ENCODE measurements around the gene MAGED1.
A peak's percentile ranks its signal among the peaks of the same experiment; 100 is the strongest.

Gene MAGED1, protein sequence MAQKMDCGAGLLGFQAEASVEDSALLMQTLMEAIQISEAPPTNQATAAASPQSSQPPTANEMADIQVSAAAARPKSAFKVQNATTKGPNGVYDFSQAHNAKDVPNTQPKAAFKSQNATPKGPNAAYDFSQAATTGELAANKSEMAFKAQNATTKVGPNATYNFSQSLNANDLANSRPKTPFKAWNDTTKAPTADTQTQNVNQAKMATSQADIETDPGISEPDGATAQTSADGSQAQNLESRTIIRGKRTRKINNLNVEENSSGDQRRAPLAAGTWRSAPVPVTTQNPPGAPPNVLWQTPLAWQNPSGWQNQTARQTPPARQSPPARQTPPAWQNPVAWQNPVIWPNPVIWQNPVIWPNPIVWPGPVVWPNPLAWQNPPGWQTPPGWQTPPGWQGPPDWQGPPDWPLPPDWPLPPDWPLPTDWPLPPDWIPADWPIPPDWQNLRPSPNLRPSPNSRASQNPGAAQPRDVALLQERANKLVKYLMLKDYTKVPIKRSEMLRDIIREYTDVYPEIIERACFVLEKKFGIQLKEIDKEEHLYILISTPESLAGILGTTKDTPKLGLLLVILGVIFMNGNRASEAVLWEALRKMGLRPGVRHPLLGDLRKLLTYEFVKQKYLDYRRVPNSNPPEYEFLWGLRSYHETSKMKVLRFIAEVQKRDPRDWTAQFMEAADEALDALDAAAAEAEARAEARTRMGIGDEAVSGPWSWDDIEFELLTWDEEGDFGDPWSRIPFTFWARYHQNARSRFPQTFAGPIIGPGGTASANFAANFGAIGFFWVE

DNA sequence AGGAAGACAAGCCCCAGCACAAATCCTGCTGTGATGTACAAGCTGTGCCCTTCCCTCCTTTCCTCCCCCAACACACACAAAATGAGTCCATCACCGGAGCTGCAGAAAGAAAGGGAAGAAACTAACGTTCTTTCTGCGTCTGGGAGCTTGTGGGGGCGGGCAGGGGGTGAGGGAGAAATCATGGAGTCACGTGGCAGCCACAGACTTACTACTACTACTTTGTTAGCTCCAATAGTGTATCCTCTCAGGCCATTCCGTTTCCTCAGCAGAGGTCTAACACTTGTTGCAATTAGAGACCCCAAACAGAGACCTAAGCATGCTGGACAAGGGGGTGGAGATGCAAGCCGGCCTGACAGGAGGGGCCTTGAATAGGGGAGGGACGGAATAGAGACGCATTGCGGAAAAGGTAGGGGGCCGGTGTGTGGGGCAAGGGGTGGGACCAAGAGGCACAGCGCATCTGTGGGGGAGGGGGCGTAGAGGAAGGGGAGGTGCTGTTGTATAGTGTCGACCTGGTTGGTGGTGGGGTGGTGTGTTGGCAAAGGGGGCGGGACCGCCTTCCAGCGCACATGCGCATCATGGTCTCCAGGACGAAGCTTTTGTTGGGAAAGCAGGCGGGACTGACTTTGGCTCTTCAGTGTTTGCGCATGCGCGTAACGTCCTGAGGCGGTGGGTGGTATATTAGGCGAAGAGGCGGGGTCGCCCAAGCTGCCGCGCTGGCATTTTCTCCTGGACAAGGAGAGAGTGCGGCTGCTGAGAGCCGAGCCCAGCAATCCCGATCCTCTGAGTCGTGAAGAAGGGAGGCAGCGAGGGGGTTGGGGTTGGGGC, at the start of gene MAGED1:
Gene MAGED1 (plus strand): TSS at position 703 of the 825 bp plus-strand sequence. CDS start 682 bp downstream, outside the sequence.
- DNase-seq, result peak; percentile 84

DNA sequence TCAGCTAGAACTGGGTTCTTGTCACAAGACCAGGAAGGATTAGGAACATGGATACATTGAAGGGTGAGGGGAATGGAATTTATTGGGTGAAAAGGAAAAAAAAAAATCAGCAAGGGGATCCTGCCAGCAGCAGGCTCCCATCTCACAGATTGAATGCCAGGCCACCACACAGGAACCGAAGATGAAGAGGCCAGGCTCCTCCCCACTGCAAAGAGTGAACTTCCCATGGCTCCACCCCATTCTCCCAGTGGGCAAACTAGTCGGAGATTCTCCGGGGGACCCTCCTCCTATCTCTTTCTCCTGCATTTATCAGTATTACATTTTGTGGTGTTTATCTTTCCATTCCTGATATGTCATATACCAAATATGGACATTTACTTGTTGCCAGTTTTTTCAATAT, 46.0 kb upstream of the MAGED1 start:
- DNase-seq, result no peak

DNA sequence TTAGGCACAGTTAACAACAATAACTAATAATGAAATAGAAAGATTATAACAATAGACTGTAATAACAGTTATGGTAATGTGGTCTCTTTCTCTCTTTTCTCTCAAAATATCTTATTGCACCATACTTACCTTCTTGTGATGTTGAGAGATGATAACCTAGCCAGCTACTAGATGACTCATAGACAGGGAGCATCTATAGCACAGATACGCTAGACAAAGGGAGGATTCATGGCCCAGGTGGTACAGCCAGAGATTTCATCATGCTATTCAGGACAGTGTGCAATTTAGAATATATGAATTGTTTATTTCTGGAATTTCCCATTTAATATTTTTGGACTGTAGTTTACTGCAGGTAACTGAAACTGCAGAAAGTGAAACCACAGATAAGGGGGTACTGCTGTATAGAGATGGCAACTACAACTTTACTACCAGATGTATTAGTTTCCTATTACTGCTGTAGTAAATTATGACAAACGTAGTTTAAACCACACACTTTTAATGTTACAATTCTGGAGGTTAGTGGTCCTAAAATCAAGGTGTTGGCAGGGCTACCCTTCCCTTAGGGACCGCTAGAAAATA, 41.8 kb upstream of the MAGED1 start:
- DNase-seq, result no peak

DNA sequence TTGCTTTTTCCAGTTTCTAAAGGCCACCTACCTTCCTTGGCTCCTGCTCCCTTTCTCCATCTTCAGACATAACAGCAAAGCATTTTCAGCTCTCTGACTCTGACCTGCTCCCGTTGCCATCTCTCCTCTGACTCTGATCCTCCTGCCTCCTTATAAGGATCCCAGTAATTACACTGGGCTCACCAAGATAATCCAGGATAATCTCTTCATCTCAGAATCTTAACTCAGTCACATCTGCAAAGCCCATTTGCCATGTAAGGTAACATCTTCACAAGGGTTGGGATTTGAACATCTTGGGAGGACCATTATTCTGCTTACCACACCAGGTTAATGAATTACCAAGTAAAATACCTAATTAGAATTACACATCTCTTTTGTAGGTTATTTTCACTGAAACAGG, 41.3 kb upstream of the MAGED1 start:
- DNase-seq, result no peak

DNA sequence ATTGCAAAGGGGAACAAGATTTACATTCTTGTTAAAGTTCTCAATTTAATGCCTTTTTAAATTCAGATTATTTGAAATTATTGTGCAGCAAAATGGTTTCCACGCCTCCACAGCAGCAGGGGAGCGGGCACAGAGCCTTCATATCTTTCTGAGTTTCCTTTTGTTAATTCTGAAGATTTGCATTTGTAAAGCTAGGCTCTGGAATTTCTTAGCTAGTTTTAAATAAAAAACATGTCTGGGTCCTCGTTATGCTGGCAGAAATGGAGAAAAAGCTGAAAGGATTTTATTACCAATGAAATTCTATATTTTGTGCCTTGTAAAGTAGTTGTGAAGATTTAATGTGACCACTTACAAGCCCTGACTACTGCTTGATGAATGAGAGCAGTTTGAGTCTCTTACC, 40.8 kb upstream of the MAGED1 start:
- no peak for DNase-seq

DNA sequence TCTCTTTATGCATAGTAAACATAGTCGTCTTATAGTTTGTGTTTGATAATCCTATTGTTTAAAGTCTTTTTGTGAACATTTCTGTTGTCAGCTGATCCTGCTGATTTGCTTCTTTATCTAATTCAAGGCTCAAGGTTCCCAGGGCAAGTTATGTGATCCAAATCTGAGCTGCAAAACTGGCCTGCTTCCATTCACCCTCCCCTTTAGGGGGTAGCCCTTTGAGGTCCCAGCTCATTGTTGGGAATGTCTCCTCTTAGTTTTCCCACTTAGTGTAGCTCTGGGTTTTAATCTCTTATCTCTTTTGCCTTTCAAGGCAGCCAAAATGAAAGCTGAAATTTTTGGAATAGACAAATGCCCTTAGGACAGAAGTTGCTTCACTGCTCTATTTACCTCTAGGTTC, 40.2 kb upstream of the MAGED1 start:
- DNase-seq, result no peak

DNA sequence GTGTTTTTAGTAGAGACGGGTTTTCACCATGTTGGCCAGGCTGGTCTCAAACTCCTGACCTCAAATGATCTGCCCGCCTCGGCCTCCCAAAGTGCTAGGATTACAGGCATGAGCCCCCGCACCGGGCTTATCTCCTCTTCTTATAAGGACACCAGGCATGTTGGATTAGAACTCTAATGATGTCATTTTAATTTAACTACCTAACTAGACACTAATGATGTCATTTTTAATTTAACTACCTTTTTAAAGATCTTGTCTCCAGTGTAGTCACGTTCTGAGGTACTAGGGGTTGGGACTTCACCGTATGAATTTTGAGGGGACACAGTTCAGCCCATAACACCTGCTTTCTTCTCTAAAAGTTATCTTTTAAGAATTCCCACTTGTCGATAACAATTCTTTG, 37.7 kb upstream of the MAGED1 start:
- DNase-seq, result no peak

DNA sequence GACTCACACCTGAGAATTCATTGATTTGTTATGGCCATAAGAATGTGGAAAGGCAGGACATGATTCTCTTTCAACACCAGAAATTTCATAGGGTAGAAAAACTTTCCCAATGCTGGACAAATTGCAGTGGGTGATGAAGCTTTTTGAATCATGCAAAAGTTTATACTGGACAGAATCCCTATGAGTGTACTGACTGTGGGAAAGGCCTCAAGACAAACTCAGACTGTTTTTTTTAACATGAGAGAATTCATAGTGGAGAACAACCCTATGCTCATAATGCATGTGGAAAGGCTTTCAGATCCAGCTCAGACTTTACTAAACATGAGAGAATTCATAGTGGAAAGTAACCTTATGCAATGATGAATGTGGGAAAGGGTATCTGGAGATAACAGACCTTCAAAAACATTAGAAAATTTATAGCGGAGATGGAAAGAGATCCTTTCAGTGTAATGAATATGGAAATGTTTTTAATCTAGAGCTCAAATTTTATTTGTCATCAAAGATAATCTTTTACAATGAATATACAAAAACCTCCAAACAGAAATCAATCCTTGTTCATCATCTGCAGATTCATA, 36.2 kb upstream of the MAGED1 start:
- no peak for DNase-seq

DNA sequence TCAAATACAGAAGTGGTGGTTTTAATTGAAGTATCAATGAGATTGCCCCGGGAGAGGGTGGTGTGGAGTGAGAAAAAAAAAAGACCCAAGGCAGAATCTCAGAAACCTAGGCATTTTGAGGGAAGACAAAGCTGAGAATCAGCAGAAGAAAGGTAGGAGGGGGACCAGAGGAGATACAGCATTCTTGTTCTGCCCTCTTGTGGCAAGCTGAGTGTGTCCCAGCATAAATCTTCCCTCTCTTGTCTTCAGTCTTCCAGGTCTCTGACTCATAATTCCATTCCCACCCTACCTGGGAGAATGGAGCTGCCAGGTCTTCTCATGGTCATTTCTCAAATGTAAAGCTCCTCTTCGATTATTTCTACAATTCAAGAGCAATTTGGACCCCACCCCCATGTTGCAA, 32.7 kb upstream of the MAGED1 start:
- DNase-seq, result no peak

DNA sequence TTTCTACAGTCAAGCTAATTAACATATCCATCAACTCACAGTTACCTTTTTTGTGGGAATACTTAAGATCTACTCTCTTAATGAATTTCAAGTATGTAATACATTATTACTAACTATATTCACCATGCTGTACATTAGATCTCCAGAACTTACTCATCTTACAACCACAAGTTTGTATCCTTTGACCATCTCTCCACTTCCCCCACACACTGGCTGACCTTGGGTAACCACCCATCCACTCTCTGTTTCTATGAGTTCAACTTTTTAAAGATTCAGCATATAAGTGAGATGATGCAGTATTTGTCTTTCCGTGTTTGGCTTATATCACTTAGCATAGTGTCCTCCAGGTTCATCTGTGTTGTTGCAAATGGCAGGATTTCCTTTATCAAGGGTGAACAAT, 30.5 kb upstream of the MAGED1 start:
- DNase-seq, result no peak

DNA sequence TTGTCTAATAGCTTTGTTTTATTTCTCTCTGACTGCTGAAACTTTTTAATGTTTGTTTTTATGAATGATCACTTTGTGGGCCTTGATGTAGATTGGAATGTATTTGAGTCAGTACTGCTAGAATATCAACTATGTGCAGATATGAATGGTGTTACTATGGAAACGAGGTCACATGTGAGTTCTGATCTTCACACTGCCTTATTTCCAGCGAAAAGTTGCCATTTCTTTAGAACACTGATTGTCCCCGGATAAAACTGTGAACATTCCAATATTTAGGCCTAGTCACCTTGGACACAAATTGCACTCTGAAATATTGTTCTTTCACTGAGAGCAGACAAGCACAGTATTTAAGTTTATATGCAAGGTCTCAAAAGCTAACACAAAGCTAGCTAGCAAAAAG, 27.2 kb upstream of the MAGED1 start:
- DNase-seq, result no peak

DNA sequence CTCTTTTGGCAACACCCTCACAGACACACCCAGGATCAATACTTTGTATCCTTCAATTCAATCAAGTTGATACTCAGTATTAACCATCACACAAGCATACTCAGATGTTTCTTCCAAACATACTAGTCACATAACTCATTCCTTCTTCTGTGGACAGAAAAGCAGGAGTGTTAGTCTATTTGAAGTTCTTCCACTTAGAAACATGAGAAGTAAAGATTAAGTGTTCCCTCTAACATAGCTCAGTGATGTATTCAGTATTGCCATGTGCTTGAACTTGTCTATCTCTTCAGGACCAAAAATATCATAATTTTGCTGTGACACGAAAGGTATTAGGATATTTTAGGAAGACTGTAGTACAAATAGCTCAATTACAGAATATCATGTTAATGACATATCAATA, 25.8 kb upstream of the MAGED1 start:
- DNase-seq, result no peak

DNA sequence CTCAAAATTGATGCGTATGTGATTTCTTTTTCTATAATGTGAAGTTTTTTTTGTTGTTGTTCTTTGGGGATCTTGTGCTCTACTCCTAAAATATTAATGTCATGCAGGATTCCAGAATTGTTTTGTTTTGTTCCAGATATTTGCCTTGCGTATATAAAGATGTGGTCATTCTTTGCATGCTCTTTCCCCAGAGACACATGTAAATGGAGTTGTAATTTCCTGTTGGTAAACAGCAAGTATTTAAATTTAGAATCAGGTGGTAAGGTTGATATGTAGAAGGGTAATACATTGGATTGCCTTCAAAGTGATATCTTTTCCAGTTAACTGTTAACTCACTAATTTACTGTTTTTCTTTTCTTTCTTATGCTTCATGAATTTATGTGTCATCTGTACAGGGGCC, 23.1 kb upstream of the MAGED1 start:
- no peak for DNase-seq

DNA sequence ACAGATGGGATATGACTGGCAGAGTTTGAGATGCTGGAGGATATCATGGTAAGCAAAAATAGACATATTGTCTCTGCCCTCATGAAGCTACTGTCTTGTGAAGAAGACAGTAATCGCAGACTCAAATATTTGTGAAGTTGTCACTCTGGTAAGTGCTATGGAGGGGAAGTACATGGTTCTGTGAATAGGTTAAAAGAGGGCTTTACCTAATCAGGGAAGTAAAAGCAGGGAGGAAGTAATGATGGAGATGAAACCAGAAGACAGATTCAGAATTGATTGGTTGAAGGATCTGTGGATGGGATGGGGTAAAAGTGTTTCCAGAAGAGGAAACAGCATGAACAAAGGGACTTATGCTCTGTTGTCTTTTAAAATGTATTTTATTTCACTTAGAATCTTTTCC, 19.3 kb upstream of the MAGED1 start:
- no peak for DNase-seq

DNA sequence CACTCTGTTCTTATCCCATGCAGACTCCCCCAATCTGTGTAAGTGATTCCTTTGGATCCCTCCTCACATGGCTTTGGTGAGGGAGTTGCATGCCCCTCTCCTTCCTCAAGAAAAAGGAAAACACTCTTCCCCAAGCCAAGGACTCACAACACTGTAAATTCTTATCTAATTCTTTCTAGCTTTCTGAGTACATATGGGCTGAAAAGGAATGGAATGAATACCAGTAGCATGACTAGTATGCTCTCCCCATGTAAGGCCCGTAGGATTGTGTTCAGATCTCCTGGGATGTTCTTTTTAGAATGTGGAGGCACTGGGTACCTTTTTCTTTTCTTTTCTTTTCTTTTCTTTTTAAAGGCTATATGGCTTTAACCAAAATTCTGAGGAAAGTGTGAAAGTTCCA, 17.0 kb upstream of the MAGED1 start:
- DNase-seq, result no peak

DNA sequence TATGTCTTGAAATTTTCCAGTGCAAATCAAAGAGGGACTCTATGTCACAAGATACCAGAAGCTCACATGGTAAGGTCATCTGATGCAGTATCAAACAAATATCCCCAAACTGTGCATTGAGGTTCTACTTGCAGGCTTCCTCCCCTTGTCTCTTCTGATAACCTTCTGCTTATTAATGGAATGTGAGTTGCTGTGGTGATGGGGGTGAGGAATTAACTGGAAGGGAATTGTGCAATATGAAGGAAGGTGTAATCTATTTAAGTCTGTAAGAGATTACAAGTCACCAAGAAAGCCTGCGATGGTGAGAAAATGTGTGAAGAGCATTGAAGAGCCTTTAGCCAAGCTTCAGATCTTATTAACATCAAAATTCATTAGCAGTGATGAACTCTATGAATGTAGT, 15.4 kb upstream of the MAGED1 start:
- no peak for DNase-seq

DNA sequence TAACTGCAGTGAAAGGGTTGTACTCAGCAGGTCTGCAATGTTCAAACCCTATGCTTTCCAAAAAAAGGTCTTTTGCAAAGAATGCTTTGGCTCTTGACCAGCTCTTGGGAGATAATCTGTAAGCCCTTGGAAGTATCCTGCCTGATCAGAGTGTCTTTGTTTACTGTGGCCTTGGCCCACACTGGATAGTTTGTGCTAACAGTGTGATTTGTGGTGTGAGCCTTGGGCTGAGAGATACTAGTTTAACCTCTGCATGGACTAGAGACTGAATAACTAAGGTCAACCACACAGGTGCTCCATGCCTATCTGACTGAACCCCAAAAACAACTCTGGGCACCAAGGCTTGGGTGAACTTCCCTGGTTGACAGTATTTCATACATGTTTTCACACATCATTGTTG, 3.6 kb upstream of the MAGED1 start:
- DNase-seq, result no peak

DNA sequence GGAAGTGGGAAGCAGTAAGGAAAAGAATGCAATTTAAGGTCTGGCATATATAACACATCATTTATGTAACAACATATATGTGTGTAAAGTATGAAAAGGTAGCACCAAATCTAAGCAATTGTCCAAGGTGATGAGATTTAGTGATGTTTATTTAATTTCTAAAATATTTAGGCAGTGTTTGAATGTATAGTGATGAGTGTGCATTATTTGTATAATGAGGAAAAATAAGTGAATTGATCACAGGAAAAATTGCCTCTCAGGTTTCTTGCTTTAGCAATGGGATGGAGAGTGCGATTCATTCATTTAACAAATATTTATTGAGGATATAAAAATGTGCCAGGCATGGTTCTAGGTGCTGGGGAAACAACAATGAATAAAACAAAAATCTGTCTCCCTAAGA, 2.2 kb upstream of the MAGED1 start:
- DNase-seq, result no peak

DNA sequence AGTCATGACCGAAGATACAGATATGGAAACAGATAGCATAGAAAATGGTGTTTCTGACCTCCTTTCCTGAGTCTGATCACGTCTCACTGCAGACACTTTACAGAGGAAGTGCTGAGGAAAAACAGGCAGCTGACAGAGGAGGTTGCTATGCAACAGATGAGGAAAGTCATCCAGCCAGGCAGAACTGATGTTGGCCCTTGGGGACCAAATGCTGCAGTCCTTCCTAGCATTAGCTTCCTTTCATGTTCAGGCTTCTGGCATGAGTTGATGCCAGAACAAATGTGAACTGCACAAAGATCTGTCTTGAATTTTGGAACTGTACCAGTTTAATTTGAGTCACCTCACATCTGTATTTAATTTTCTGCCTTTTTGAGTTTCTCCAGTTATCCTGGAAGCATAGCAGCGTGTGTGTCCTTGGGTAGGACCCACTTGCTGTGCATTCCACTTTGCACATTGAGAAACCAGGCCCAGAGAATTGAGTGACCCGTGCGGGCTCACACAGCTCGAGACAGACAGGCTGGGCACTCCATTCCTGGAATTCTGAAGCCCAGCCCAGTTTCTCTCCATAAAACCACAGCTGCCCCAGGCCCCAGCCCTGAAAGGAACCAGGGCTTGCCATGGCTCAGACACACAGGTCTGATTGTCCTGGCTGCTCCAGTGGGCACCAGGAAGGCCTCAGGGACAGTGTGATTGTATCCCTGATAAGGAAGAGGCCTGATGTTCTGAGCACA, 1.4 kb upstream of the MAGED1 start:
- no peak for DNase-seq

DNA sequence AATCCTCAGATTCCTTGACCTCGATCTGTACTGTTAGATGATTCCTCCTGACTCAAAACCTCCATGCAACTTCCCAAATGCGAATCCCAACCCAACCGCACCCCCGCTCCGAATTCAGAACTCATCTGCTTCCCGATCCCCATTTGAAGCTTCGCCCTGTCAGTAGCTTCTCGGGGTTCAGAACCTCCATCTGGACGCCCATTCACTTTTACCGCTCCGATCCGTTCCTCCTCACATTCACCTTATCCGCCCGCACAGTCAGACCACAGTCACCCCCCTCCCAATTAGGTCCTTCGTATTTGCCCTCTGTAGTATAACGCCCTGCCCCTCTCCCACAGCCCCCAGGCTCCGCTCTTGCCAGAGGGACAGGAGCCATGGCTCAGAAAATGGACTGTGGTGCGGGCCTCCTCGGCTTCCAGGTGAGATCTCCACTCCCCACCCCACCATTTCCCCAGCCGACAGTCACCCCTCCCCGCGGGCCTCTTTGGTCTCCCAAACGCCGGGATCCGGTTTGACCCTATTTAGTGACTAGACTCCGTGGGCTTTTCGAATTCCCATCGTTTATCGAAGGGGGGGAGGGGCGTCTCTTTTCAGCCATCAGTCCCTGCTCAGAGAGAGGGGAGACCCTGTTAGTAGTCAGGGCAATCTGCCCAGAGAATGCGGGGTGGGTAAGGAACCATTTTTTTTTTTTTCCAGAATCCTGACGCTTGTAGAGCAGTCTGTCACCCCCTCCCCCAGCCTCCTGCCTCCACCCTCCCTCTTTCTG, 691 bp downstream of the MAGED1 start:
- DNase-seq, result peak; percentile 28

DNA sequence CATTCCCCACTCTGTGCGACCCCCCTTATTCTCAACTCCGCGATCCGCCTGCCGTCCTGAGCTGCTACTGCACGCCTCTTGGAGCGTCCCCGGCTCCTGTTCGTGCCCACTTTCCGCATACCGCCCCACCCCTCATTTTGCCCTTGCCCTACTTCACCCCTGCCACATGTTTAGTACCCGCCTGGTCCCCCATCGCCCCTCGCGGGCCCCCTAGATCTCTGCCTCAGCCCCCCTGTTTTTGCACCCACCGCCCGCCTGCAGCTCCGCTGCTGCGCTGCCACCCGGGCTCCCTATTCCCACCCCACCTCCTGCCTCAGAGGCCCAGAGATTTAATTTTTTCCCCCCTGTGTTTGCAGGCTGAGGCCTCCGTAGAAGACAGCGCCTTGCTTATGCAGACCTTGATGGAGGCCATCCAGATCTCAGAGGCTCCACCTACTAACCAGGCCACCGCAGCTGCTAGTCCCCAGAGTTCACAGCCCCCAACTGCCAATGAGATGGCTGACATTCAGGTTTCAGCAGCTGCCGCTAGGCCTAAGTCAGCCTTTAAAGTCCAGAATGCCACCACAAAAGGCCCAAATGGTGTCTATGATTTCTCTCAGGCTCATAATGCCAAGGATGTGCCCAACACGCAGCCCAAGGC, 1.4 kb downstream of the MAGED1 start:
- no peak for DNase-seq

Measured in stimulated activated CD8-positive, alpha-beta memory T cell treated with anti-CD3 and anti-CD28 coated beads, Interleukin-4, amount 100 ng/mL, for 48 hours (primary cell).